ENCODE data around the gene NRARP.
"Not testable (repeated sequence)": the region's sequence is repeated elsewhere in the genome, so short reads cannot be mapped to it uniquely, and the experiment has no call there.

NRARP gene

DNA sequence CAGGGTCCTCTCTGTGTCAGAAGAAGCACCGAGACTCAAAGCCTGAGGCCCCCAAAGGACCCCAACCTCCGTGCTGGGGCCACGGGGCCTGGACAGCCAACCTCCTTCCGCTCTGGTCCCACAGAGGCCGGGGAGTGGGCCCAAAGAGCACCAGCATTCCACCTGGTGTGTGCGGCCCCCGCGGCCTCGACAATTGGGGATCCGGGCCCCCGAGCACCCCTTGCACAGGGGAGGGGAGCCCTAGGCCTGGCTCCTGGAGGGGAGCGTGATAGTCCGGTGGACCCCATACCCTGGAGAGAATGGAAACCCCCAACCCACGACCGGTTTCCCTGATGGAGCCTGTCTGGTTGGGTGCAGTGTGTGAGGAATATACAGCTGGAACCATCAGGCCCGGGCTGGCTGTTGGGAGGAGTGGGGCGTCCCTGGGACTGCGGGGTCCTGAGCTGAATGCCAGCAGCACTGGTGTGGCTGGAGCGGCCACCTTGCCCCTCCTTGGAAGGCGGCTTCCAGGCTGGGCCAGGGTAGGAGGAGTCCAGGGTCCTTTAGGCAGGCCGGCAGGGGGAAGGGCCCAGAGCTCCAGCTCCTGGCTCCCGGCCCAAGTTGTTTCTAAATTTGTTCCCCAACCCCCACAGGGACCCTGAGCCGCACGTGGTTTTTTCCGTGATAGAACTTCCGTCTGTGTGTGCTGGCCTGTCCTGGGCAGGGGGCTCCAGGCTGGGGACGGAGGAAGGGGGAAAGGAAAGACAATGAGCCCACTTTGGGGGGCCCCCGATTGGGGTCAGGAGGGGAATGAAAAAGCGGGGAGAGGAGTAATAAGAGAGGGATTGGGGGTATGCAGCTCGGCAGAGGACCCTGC, 25.4 kb downstream of the NRARP start:
- no peak for DNase-seq (ENCODE audit: low read depth)

- DNase-seq (ENCODE audit: low read depth), result no peak
Observed at GRCh38 chr9:137275588-137276472, 26.2 kb downstream of the NRARP start.

DNA sequence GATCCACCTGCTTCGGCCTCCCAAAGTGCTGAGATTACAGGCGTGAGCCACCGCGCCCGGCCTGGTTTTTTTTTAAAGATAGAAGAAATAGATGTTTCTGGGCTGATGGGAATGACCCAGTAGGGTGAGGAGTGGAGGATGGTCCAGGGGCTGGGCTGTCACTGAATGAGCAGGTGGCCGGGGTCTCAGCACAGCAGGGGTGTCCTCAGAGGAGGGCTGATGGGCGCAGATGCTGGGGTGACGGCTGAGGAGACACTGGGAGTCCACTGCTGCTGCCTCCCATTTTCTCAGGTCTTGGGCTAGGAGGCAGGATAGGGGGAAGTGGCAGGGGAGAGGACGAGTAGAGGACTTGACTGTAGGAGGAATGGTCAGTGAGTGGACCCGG, 26.9 kb downstream of the NRARP start:
- no peak for DNase-seq (ENCODE audit: low read depth)

DNA sequence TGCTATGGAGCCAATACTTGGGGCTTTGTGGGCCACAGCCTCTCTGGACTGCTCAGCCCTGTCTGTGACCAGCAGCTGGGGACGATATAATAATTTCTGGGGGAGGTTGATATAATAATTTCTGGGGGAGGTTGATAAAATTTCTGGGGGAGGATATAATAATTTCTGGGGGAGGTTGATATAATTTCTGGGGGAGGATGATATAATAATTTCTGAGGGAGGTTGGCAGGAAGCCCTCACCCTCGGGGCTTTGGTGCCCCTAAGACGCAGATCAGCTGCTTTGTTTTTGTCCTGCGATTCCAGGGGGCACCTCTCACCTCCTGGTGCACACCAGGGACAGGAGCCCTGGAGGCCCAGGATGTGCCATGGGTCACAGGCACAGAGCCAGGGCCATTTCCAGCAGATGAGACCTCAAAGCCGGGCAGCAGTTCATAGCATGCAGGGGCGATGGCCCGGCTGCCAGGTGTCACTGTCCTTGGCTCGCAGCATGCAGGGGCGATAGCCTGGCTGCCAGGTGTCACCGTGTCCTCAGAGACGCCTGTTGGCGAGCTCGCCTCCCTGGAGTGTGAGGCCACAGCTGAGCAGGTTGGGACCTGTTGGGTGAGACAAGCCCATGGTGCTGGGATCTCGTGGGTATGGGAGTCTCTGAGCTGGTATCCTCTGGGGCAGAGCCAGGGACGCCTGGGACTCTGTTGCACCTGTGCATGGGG, 28.3 kb downstream of the NRARP start:
- no peak for DNase-seq (ENCODE audit: low read depth)

GRCh38 chr9:137273095-137273490, 29.0 kb downstream of the NRARP start:
- no peak for DNase-seq (ENCODE audit: low read depth)

DNA sequence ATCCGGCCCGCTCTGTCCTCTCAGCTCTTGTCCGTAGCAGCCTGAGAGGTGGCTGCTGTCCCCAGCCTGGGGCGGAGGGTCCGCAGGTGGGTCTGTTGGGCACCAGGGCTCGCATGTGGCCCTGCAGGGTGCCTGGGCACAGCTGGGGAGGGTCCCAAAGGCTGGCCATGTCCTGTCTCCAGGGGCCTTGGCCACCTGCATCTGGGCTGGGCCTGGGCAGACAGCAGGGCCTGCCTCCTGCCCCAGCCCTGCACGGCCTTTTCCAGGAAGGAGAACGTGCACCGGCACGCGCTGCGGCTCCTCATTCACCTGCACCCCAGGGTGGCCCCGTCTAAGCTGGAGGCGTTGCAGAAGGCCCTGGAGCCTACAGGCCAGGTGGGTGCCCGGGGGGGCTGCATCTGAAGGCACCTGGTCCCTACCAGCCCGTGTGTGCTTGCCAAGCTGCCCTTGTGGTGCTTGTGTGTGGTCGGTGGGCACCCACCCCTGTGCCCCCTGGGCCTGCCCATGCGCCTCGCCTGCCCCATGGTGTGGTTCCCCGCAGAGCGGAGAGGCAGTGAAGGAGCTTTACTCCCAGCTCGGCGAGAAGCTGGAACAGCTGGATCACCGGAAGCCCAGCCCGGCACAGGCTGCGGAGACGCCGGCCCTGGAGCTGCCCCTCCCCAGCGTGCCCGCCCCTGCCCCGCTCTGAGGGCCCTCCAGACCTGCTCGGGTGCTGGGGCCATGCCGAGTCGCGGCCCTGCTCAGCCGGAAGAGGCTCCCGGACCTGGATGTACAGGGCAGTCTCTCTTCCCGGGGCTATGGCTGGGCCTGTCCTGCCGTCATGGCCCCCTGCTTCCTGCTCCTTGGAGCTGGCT, 29.6 kb downstream of the NRARP start:
- no peak for DNase-seq (ENCODE audit: low read depth)

DNA sequence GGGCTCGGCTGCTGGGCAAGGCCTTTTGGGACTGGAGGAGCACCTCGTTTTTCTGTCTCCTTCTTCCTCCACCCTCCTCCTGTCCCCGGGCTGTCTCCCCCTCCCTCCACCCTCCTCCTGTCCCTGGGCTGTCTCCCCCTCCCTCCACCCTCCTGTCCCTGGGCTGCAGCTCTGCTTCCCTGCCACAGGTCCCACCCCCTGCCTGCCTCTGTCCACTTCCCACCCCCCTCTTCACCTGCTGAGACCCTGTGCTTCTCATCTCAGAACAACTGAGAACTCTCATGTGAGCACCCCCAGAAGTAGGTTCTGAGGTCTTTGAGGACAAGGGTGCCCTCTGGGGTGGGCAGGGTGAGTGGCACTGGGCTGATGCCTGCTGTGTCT, 30.4 kb downstream of the NRARP start:
- no peak for DNase-seq (ENCODE audit: low read depth)

- DNase-seq (ENCODE audit: low read depth), result no peak
Observed at GRCh38 chr9:137270929-137271695, 31.0 kb downstream of the NRARP start.

DNA sequence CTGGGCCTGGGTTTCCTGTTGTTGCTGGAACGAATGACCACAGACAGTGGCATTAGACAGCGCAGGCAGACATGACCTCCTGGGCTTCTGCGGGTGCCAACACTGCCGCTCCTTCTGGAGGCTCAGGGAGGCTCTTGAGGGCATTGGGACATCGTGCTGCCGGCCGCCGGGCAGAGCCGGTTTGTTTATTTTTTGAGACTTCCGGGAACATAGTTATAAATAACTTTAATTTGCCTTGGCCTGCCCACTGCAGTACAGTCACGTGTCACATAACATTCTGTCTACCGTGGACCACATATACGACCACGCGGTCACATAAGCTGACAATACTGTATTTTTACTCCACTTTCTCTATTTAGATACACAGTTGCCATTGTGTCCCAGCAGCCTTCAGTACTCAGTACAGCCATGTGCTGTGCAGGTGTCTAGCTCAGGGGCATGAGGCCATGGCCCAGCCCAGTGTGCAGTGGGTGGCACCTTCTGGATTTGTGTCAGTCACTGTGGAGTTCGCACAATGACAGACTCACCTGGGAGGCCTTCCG, 32.8 kb downstream of the NRARP start:
- no peak for DNase-seq (ENCODE audit: low read depth)

GRCh38 chr9:137268538-137269201, 33.4 kb downstream of the NRARP start:
- DNase-seq (ENCODE audit: low read depth), result no peak

DNA sequence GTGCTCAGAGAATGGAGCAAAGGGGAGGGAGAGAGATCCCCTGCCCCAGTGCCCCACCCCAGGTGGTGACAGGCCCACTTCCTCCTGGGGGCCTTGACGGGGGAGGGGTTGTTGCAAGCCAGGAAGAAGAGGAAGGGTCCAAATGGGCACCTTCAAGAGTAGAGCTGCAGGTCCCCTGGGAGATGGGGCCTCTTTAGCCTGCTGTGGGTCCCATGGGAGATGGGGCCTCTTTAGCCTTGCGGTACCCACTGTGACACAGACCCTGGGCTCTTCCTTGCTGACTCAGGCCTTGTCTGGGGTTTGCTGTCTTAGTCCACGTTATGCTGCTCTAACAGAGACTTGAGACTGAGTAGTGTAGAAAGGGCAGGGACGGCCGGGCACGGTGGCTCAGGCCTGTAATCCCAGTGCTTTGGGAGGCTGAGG, 34.1 kb downstream of the NRARP start:
- DNase-seq (ENCODE audit: low read depth), result no peak

DNA sequence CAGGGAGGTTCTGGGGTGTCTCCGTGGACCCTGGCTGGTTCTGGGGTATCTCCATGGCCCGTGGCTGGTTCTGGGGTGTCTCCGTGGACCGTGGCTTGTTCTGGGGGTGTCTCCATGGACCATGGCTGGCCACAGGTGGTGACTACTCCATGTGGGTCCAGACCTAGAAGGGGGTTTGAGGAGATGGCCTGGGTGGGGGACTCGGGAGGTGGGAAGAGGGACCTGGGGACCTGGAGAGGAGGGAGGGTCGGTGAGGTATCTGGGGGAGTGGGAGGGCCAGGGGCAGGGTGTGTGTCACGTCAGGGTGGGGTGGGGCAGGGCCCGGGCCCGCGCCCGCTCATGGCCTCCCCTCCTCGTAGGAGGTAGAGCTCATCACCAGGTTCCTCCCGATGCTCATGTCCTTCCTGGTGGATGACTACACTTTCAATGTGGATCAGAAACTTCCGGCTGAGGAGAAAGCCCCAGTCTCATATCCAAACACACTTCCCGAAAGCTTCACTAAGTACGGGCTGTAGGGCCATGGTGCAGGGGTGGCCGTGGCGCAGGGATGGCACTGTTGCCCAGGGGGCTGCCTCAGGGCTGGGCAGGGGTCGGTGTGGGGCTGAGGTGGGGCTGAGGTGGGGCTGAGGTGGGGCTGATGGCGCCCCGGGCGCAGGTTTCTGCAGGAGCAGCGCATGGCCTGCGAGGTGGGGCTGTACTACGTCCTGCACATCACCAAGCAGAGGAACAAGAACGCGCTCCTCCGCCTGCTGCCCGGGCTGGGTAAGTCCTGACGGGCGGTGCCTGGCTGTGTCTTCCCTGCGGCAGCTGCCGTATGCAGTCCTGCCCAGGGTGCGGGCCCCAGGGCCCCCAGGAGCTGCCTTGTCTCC, 35.3 kb downstream of the NRARP start:
- no peak for DNase-seq (ENCODE audit: low read depth)

- DNase-seq (ENCODE audit: low read depth), result no peak
Observed at GRCh38 chr9:137266162-137266527, 35.9 kb downstream of the NRARP start.

DNA sequence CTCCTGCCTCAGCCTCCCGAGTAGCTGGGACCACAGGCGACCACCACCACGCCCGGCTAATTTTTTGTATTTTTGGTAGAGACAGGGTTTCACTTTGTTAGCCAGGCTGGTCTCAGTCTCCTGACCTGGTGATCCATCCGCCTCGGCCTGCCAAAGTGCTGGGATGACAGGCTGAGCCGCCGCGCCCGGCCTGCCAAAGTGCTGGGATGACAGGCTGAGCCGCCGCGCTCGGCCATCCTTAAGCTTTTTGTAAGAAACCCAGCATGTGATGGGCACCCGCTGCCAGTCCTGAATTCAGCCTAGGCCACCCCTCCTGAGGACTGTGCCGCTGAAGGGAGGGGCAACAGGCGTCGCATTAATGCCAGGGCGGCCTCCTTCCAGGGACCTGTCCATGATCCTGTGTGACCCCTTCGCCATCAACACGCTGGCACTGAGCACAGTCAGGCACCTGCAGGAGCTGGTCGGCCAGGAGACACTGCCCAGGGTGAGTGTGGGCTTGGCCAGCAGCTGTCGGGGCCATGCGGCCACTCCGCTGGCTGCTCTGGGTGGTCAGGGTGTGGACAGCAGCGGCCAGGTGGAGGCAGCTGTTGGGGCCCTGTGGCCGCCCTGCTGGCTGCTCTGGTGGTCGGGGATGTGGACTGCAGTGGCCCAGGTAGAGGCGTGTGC, 36.4 kb downstream of the NRARP start:
- DNase-seq (ENCODE audit: low read depth), result no peak

- no peak for DNase-seq (ENCODE audit: low read depth)
Observed at GRCh38 chr9:137264067-137264466, 38.0 kb downstream of the NRARP start.

- no peak for DNase-seq (ENCODE audit: low read depth)
Observed at GRCh38 chr9:137263506-137263905, 38.6 kb downstream of the NRARP start.

DNA sequence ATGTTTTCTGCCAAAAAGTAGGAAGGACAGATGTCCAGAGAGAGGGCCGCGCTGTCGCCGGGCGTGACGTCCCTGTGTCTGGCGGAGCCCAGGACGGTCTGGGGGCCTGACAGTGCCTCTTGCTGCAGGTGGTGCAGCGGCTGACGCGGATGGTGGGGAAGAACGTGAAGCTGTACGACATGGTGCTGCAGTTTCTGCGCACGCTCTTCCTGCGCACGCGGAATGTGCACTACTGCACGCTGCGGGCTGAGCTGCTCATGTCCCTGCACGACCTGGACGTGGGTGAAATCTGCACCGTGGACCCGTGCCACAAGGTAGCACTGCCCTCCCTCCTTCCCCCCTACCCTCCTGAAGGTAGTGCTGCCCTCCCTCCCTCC, 39.2 kb downstream of the NRARP start:
- DNase-seq (ENCODE audit: low read depth), result no peak

GRCh38 chr9:137262173-137262908, 39.7 kb downstream of the NRARP start:
- DNase-seq (ENCODE audit: low read depth), result not testable (repeated sequence)

All from activated T-helper 9 cell treated with anti-CD3 and anti-CD28 coated beads, Interleukin-2, amount 50 U/mL, for 16 hours (primary cell).